D721Med (cell line): ENCODE measurements around the gene PARVA.

Experiments used
- DNase-seq: peaks from one replicate; pipeline ENCODE4 v3.0.0; 2011; ENCODE audit warnings: low spot score; ENCODE audit not compliant: insufficient read length
- FAIRE-seq: peaks from 2 replicates; lab custom pipeline; 2011; peaks lifted over from hg19 to GRCh38; lab: Jason Lieb, UNC
- CTCF ChIP-seq: IDR thresholded peaks from 2 replicates; pipeline ENCODE4 v1.5.1; 2012; ENCODE audit warnings: mild to moderate bottlenecking, control low read depth; ENCODE audit not compliant: insufficient read depth; ENCODE audit errors: missing control alignments

Gene PARVA

GRCh38 chr11:12377106-12377823, at the start of gene PARVA:
Gene PARVA, plus strand, starts transcription at chr11:12377571. Its CDS starts 77 bp downstream, at chr11:12377648.
- DNase-seq (no peak), FAIRE-seq (no peak)
- TF ChIP-seq CTCF: no peak

GRCh38 chr11:12329169-12329568, 48.2 kb upstream of the PARVA start:
- TF ChIP-seq CTCF: no peak
- DNase-seq (no peak), FAIRE-seq (no peak)

- FAIRE-seq (no peak), DNase-seq (no peak)
- TF ChIP-seq CTCF: no peak
Measured at GRCh38 chr11:12329797-12330196, 47.6 kb upstream of the PARVA start.

GRCh38 chr11:12330485-12331231, 46.7 kb upstream of the PARVA start:
- TF ChIP-seq CTCF: no peak
- no peak for DNase-seq
- FAIRE-seq: no peak

- peak; percentile 91 for TF ChIP-seq CTCF
- no peak for DNase-seq
- peak; percentile 55 for FAIRE-seq
Measured at GRCh38 chr11:12331239-12331874, 46.0 kb upstream of the PARVA start.

GRCh38 chr11:12343526-12343925, 33.8 kb upstream of the PARVA start:
- DNase-seq (no peak), FAIRE-seq (no peak)
- TF ChIP-seq CTCF: no peak
